SKM-1 treated with dmso at 0.1 percent for 144 hours (cell line): ENCODE results near the gene THAP5.

Source experiments
- DNase-seq: peaks from one replicate; lab custom pipeline; 2025; ENCODE audit not compliant: unreplicated experiment; lab: John Stamatoyannopoulos, UW

Gene THAP5

GRCh38 chr7:108569381-108570145, at the start of gene THAP5, which contains the start of gene DNAJB9:
TSS of gene THAP5 (minus strand) at chr7:108569706. CDS start at chr7:108569569, 137 bp downstream.
TSS of gene DNAJB9 (plus strand) at chr7:108569874. CDS start at chr7:108571727, 1,853 bp downstream.
- DNase-seq: peak; percentile 97

- DNase-seq: no peak
Measured at GRCh38 chr7:108618056-108618455, 48.5 kb upstream of the THAP5 start.

- no peak for DNase-seq
Measured at GRCh38 chr7:108614896-108615295, 45.4 kb upstream of the THAP5 start.

- DNase-seq: no peak
Measured at GRCh38 chr7:108613949-108614381, 44.5 kb upstream of the THAP5 start.

GRCh38 chr7:108613147-108613948, 43.8 kb upstream of the THAP5 start:
- DNase-seq: peak; percentile 44

GRCh38 chr7:108611268-108611667, 41.8 kb upstream of the THAP5 start:
- DNase-seq: no peak

GRCh38 chr7:108609643-108610042, 40.1 kb upstream of the THAP5 start:
- no peak for DNase-seq

GRCh38 chr7:108605559-108606201, 36.2 kb upstream of the THAP5 start:
- no peak for DNase-seq

- no peak for DNase-seq
Measured at GRCh38 chr7:108604307-108605077, 35.0 kb upstream of the THAP5 start.

GRCh38 chr7:108603656-108604306, 34.3 kb upstream of the THAP5 start:
- DNase-seq: no peak

GRCh38 chr7:108600399-108600798, 30.9 kb upstream of the THAP5 start:
- DNase-seq: no peak

- DNase-seq: no peak
Measured at GRCh38 chr7:108598914-108599580, 29.5 kb upstream of the THAP5 start.

GRCh38 chr7:108598153-108598552, 28.6 kb upstream of the THAP5 start:
- no peak for DNase-seq

- no peak for DNase-seq
Measured at GRCh38 chr7:108596560-108596959, 27.1 kb upstream of the THAP5 start.

GRCh38 chr7:108592646-108593201, 23.2 kb upstream of the THAP5 start:
- no peak for DNase-seq

GRCh38 chr7:108590606-108591005, 21.1 kb upstream of the THAP5 start:
- DNase-seq: no peak

GRCh38 chr7:108589874-108590273, 20.4 kb upstream of the THAP5 start:
- no peak for DNase-seq

- DNase-seq: no peak
Measured at GRCh38 chr7:108589199-108589598, 19.7 kb upstream of the THAP5 start.

- DNase-seq: no peak
Measured at GRCh38 chr7:108586274-108586710, 16.8 kb upstream of the THAP5 start.
